COLO829 (cell line): Measurements from ENCODE around the gene C1orf105.
"Not testable (repeated sequence)": the region's sequence is repeated elsewhere in the genome, so short reads cannot be mapped to it uniquely, and the experiment has no call there.

Experiments used
- DNase-seq: peaks from one replicate; pipeline ENCODE4 v3.0.0; 2012; ENCODE audit warnings: low spot score

C1orf105 gene

GRCh38 chr1:172420385-172420784 lies at the start of gene C1orf105:
Gene C1orf105 (plus strand): TSS chr1:172420685. CDS start chr1:172420886, 201 bp downstream.
- DNase-seq: no peak

- DNase-seq: not testable (repeated sequence)
Measured at GRCh38 chr1:172371646-172372045, 48.8 kb upstream of the C1orf105 start.

- DNase-seq: no peak
Measured at GRCh38 chr1:172373864-172374263, 46.6 kb upstream of the C1orf105 start.

- DNase-seq: no peak
Measured at GRCh38 chr1:172375211-172375631, 45.3 kb upstream of the C1orf105 start.

- no peak for DNase-seq
Measured at GRCh38 chr1:172376431-172376830, 44.1 kb upstream of the C1orf105 start.

GRCh38 chr1:172377565-172377964 lies 42.9 kb upstream of the C1orf105 start:
- no peak for DNase-seq

GRCh38 chr1:172378109-172378760 lies 42.2 kb upstream of the C1orf105 start:
- DNase-seq: no peak

GRCh38 chr1:172380441-172381244 lies 39.8 kb upstream of the C1orf105 start:
- no peak for DNase-seq

GRCh38 chr1:172381946-172382345 lies 38.5 kb upstream of the C1orf105 start:
- no peak for DNase-seq

- DNase-seq: no peak
Measured at GRCh38 chr1:172382406-172382805, 38.1 kb upstream of the C1orf105 start.

GRCh38 chr1:172382990-172383389 lies 37.5 kb upstream of the C1orf105 start:
- no peak for DNase-seq

GRCh38 chr1:172383536-172383935 lies 36.9 kb upstream of the C1orf105 start:
- DNase-seq: no peak

GRCh38 chr1:172384656-172385055 lies 35.8 kb upstream of the C1orf105 start:
- DNase-seq: no peak

GRCh38 chr1:172386046-172386445 lies 34.4 kb upstream of the C1orf105 start:
- no peak for DNase-seq

GRCh38 chr1:172388490-172388889 lies 32.0 kb upstream of the C1orf105 start:
- DNase-seq: no peak

- DNase-seq: no peak
Measured at GRCh38 chr1:172390301-172390682, 30.2 kb upstream of the C1orf105 start.

- no peak for DNase-seq
Measured at GRCh38 chr1:172390683-172391551, 29.6 kb upstream of the C1orf105 start.

GRCh38 chr1:172391976-172392375 lies 28.5 kb upstream of the C1orf105 start:
- DNase-seq: no peak

- no peak for DNase-seq
Measured at GRCh38 chr1:172393354-172393753, 27.1 kb upstream of the C1orf105 start.

GRCh38 chr1:172394141-172394751 lies 26.2 kb upstream of the C1orf105 start:
- no peak for DNase-seq

- no peak for DNase-seq
Measured at GRCh38 chr1:172394811-172395210, 25.7 kb upstream of the C1orf105 start.

- no peak for DNase-seq
Measured at GRCh38 chr1:172395576-172395975, 24.9 kb upstream of the C1orf105 start.
